NCI-H748 treated with DMSO at 0.1 percent for 48 hours (cell line): Measurements from ENCODE around the gene TMTC4.
"Not testable (repeated sequence)": the region's sequence is repeated elsewhere in the genome, so short reads cannot be mapped to it uniquely, and the experiment has no call there.

Experiments used
- DNase-seq: peaks from one replicate; lab custom pipeline; 2025; lab: John Stamatoyannopoulos, UW

The TMTC4 gene

GRCh38 chr13:100625447-100625846 is 49.1 kb downstream of the TMTC4 start:
- no peak for DNase-seq

GRCh38 chr13:100620792-100621191 is 53.8 kb downstream of the TMTC4 start:
- no peak for DNase-seq

GRCh38 chr13:100619940-100620339 is 54.7 kb downstream of the TMTC4 start:
- no peak for DNase-seq

- not testable (repeated sequence) for DNase-seq
Observed at GRCh38 chr13:100618897-100619296, 55.7 kb downstream of the TMTC4 start.

GRCh38 chr13:100613031-100613430 is 61.6 kb downstream of the TMTC4 start:
- no peak for DNase-seq

- DNase-seq: no peak
Observed at GRCh38 chr13:100611678-100612492, 62.7 kb downstream of the TMTC4 start.

GRCh38 chr13:100610391-100611347 is 63.9 kb downstream of the TMTC4 start:
- no peak for DNase-seq

- DNase-seq: no peak
Observed at GRCh38 chr13:100608906-100609305, 65.7 kb downstream of the TMTC4 start.

GRCh38 chr13:100608489-100608888 is 66.1 kb downstream of the TMTC4 start:
- DNase-seq: no peak

- DNase-seq: no peak
Observed at GRCh38 chr13:100604918-100605710, 69.5 kb downstream of the TMTC4 start.

- no peak for DNase-seq
Observed at GRCh38 chr13:100602493-100603111, 72.0 kb downstream of the TMTC4 start.

GRCh38 chr13:100601716-100602115 is 72.9 kb downstream of the TMTC4 start:
- DNase-seq: no peak

- DNase-seq: no peak
Observed at GRCh38 chr13:100600915-100601314, 73.7 kb downstream of the TMTC4 start.

- DNase-seq: no peak
Observed at GRCh38 chr13:100600461-100600860, 74.1 kb downstream of the TMTC4 start.

- DNase-seq: no peak
Observed at GRCh38 chr13:100597253-100597652, 77.3 kb downstream of the TMTC4 start.

- no peak for DNase-seq
Observed at GRCh38 chr13:100596516-100596915, 78.1 kb downstream of the TMTC4 start.

- no peak for DNase-seq
Observed at GRCh38 chr13:100594731-100595130, 79.9 kb downstream of the TMTC4 start.

GRCh38 chr13:100594255-100594654 is 80.3 kb downstream of the TMTC4 start:
- no peak for DNase-seq

- no peak for DNase-seq
Observed at GRCh38 chr13:100589178-100589725, 85.3 kb downstream of the TMTC4 start.

GRCh38 chr13:100588331-100589177 is 86.0 kb downstream of the TMTC4 start, which contains the start of gene GGACT:
TSS of gene GGACT (minus strand) at chr13:100588789. CDS start at chr13:100532591, 56,198 bp downstream.
- DNase-seq: peak; percentile 31
